ENCODE measurements around the gene CYFIP2. TPM values are rescaled to one million over a fixed set of nuclear protein-coding genes. Genes with fewer than 3 reads are reported as not detected.
A peak's percentile ranks its signal among the peaks of the same experiment; 100 is the strongest.

CYFIP2 gene
- total and polyA plus RNA-seq, 2 donors (not counting 1 experiment from before 2014, with no cell fraction given): 5.0 to 27.6 TPM

DNA sequence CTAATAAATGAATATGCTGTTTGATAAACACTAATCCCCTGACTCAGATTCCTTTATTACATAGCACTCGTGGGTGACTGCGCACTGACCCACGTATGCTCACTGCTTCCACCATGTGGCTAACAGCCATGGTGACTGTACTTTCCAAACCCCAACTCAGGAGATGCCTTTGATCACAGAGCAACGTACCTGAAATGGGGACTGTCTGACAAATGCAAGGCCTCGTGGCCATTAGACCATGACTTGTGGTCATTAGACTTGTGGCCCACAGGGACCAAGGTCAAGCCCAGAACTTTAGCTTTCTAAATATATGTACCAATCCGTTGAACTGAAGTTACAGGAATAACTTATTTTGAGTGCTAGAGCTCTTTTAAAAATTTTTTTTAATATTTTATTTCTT lies 46.6 kb downstream of the CYFIP2 start:
- H3K79me2 ChIP-seq (ENCODE audit: control insufficient read depth, insufficient read depth, low read length): no peaks in the 10 kb centered on the region
- TF ChIP-seq EZH2 (IDR thresholded peaks at IDR 0.05; ENCODE audit: low read length, missing control alignments): no peak
- TF ChIP-seq, protein P1, sequence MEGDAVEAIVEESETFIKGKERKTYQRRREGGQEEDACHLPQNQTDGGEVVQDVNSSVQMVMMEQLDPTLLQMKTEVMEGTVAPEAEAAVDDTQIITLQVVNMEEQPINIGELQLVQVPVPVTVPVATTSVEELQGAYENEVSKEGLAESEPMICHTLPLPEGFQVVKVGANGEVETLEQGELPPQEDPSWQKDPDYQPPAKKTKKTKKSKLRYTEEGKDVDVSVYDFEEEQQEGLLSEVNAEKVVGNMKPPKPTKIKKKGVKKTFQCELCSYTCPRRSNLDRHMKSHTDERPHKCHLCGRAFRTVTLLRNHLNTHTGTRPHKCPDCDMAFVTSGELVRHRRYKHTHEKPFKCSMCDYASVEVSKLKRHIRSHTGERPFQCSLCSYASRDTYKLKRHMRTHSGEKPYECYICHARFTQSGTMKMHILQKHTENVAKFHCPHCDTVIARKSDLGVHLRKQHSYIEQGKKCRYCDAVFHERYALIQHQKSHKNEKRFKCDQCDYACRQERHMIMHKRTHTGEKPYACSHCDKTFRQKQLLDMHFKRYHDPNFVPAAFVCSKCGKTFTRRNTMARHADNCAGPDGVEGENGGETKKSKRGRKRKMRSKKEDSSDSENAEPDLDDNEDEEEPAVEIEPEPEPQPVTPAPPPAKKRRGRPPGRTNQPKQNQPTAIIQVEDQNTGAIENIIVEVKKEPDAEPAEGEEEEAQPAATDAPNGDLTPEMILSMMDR (conservative IDR thresholded peaks at IDR 0.05 in 1 of 2, IDR thresholded peaks at IDR 0.05 in 1 of 2; ENCODE audit: low read depth in 1 of 2, low read length in 2 of 2): peak; percentile 75 to 88
- no peak overlapping the region for H3K4me2 ChIP-seq (ENCODE audit: extremely low read depth, insufficient read depth, low read length)
- no peak overlapping the region for H3K27ac ChIP-seq (ENCODE audit: insufficient read depth, low read length)
- no peaks in the 10 kb centered on the region for H3K36me3 ChIP-seq (ENCODE audit: control insufficient read depth, insufficient read depth, low read length)
- H3K4me1 ChIP-seq (ENCODE audit: control insufficient read depth, extremely low read depth, insufficient read depth, low read length): no peaks in the 10 kb centered on the region
- no peaks in the 10 kb centered on the region for H3K27me3 ChIP-seq (ENCODE audit: control insufficient read depth, insufficient read depth, low read length)
- peak; percentile 53 to 65 for DNase-seq (ENCODE audit: low read depth in 2 of 2)
- no peaks in the 10 kb centered on the region for H3K9me3 ChIP-seq (ENCODE audit: control insufficient read depth, insufficient read depth, low read depth, low read length)
- no peak overlapping the region for H3K9ac ChIP-seq (ENCODE audit: insufficient read depth, low read length)
- no peaks in the 10 kb centered on the region for H4K20me1 ChIP-seq (ENCODE audit: control insufficient read depth, extremely low read depth, insufficient read depth, low read length)
- no peak overlapping the region for H3K4me3 ChIP-seq (replicated peaks in 1 of 4; ENCODE audit: control extremely low read depth in 1 of 4, insufficient read depth in 1 of 4, low read depth in 3 of 4, low read length in 4 of 4)
- no peak overlapping the region for H2AFZ ChIP-seq (ENCODE audit: low read length)

DNA sequence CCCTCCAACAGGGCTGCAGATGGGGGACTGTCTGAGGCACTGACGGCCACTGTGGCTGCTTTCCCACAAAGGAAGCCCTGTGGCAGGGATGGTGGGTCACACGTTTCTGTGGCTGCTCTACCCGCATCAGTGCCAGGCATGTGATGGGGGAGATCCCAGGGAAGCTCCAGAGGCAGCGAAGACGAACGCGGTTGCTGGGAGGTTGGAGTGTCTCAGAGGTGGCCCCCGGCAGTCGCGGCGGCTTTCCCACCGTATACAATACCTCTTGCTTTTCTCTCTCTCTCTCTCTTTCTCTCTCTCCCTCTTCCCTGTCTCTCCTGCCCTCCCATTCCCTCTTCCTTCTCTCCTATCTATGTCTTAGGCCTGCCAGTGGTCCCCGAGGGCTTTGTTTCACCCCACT lies 56.7 kb downstream of the CYFIP2 start:
- Histone ChIP-seq H3K27ac (ENCODE audit: insufficient read depth, low read length) (no peak overlapping the region), H3K36me3 (ENCODE audit: control insufficient read depth, insufficient read depth, low read length) (no peaks in the 10 kb centered on the region), H3K79me2 (ENCODE audit: control insufficient read depth, insufficient read depth, low read length) (no peaks in the 10 kb centered on the region), H2AFZ (ENCODE audit: low read length) (no peak overlapping the region), H3K4me1 (ENCODE audit: control insufficient read depth, extremely low read depth, insufficient read depth, low read length) (no peaks in the 10 kb centered on the region), H3K4me3 (replicated peaks in 1 of 4; ENCODE audit: control extremely low read depth in 1 of 4, insufficient read depth in 1 of 4, low read depth in 3 of 4, low read length in 4 of 4) (no peak overlapping the region), H4K20me1 (ENCODE audit: control insufficient read depth, extremely low read depth, insufficient read depth, low read length) (no peaks in the 10 kb centered on the region), H3K27me3 (ENCODE audit: control insufficient read depth, insufficient read depth, low read length) (no peaks in the 10 kb centered on the region), H3K9ac (ENCODE audit: insufficient read depth, low read length) (no peak overlapping the region), H3K4me2 (ENCODE audit: extremely low read depth, insufficient read depth, low read length) (no peak overlapping the region), H3K9me3 (ENCODE audit: control insufficient read depth, insufficient read depth, low read depth, low read length) (no peaks in the 10 kb centered on the region)
- DNase-seq (ENCODE audit: low read depth in 2 of 2): no peak
- TF ChIP-seq EZH2 (IDR thresholded peaks at IDR 0.05; ENCODE audit: low read length, missing control alignments): no peak
- TF ChIP-seq, protein P1 (conservative IDR thresholded peaks at IDR 0.05 in 1 of 2, IDR thresholded peaks at IDR 0.05 in 1 of 2; ENCODE audit: low read depth in 1 of 2, low read length in 2 of 2): no peak

DNA sequence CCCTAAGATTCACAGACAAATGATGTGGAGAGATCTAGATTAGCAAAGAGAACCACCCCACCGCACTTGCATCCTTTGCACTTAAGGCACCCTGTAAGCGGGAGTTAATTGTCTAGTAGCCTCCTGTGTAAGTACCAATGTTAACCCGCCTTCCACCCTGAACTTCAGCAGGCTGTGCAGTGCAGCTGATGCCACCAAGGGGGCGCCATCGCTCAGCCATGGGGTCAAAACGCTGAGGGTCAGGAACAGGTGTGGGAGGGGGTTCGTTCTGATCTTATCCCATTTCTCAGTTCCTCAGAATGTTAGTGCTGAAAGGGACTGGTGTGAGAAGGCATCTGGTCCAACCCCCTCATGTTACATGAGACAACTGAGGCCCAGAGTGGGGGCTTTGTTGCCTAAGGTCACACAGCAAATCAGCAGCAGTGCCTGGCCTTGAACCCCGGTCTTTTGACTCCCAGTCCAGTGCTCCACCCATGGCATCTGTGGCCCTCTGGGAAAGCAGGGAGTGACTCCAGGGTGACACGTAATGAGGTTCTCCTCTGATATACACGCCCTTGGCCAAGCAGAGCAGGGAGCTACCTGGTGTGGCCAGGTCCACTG lies 57.3 kb downstream of the CYFIP2 start:
- no peak for DNase-seq (ENCODE audit: low read depth in 2 of 2)
- no peak overlapping the region for H3K4me2 ChIP-seq (ENCODE audit: extremely low read depth, insufficient read depth, low read length)
- H3K4me1 ChIP-seq (ENCODE audit: control insufficient read depth, extremely low read depth, insufficient read depth, low read length): no peaks in the 10 kb centered on the region
- H3K36me3 ChIP-seq (ENCODE audit: control insufficient read depth, insufficient read depth, low read length): no peaks in the 10 kb centered on the region
- H3K4me3 ChIP-seq (replicated peaks in 1 of 4; ENCODE audit: control extremely low read depth in 1 of 4, insufficient read depth in 1 of 4, low read depth in 3 of 4, low read length in 4 of 4): no peak overlapping the region
- H3K27ac ChIP-seq (ENCODE audit: insufficient read depth, low read length): no peak overlapping the region
- H2AFZ ChIP-seq (ENCODE audit: low read length): no peak overlapping the region
- no peaks in the 10 kb centered on the region for H3K27me3 ChIP-seq (ENCODE audit: control insufficient read depth, insufficient read depth, low read length)
- no peak overlapping the region for H3K9ac ChIP-seq (ENCODE audit: insufficient read depth, low read length)
- H4K20me1 ChIP-seq (ENCODE audit: control insufficient read depth, extremely low read depth, insufficient read depth, low read length): no peaks in the 10 kb centered on the region
- TF ChIP-seq, protein P1 (conservative IDR thresholded peaks at IDR 0.05 in 1 of 2, IDR thresholded peaks at IDR 0.05 in 1 of 2; ENCODE audit: low read depth in 1 of 2, low read length in 2 of 2): no peak
- TF ChIP-seq EZH2 (IDR thresholded peaks at IDR 0.05; ENCODE audit: low read length, missing control alignments): no peak
- H3K9me3 ChIP-seq (ENCODE audit: control insufficient read depth, insufficient read depth, low read depth, low read length): no peaks in the 10 kb centered on the region
- H3K79me2 ChIP-seq (ENCODE audit: control insufficient read depth, insufficient read depth, low read length): no peaks in the 10 kb centered on the region

Data from fibroblast of lung (primary cell).